HL-60 (cell line): ENCODE measurements around the gene LRMDA.

Source experiments
- DNase-seq, 2 experiments: peaks; one replicate each; pipeline ENCODE4 v3.0.0-alpha.2; 2010 to 2020; ENCODE audit warnings: low read depth in 1 of 2, low spot score in 1 of 2
- H3K27ac ChIP-seq: fragments of 250-450 bp; sonication (Bioruptor Pico); replicated peaks from 2 replicates; pipeline ENCODE4 v1.5.1; 2020; ENCODE audit warnings: mild to moderate bottlenecking, moderate library complexity
- H3K27me3 ChIP-seq: fragments of 250-450 bp; sonication (Bioruptor Pico); 2 replicates; pipeline ENCODE4 v1.5.1; 2021; ENCODE audit warnings: mild to moderate bottlenecking, moderate library complexity; ENCODE audit not compliant: insufficient read depth, poor library complexity, severe bottlenecking
- H3K4me3 ChIP-seq: replicated peaks from 2 replicates; pipeline ENCODE4 v1.5.1; 2011; ENCODE audit warnings: mild to moderate bottlenecking, control low read depth, low read length; ENCODE audit not compliant: insufficient read depth
- GABPA ChIP-seq: IDR thresholded peaks from 2 replicates; pipeline ENCODE4 v1.6.1; 2012; ENCODE audit warnings: low read depth
- POLR2AphosphoS5 ChIP-seq: IDR thresholded peaks from 2 replicates; pipeline ENCODE4 v1.6.1; 2012; ENCODE audit warnings: low read depth
- SPI1 ChIP-seq: IDR thresholded peaks from 2 replicates; pipeline ENCODE4 v1.6.1; 2012; ENCODE audit warnings: low read depth, mild to moderate bottlenecking, borderline replicate concordance
- TF ChIP-seq, protein P1 (sequence below): IDR thresholded peaks from 2 replicates; pipeline ENCODE4 v1.6.1; 2012; ENCODE audit warnings: low read depth; ENCODE audit not compliant: insufficient replicate concordance
- TF ChIP-seq, protein P2 (sequence below): IDR thresholded peaks from one replicate; pipeline ENCODE4 v1.5.1; 2011; ENCODE audit warnings: low read length, control low read depth, inconsistent platforms; ENCODE audit not compliant: insufficient read depth

The LRMDA gene

DNA sequence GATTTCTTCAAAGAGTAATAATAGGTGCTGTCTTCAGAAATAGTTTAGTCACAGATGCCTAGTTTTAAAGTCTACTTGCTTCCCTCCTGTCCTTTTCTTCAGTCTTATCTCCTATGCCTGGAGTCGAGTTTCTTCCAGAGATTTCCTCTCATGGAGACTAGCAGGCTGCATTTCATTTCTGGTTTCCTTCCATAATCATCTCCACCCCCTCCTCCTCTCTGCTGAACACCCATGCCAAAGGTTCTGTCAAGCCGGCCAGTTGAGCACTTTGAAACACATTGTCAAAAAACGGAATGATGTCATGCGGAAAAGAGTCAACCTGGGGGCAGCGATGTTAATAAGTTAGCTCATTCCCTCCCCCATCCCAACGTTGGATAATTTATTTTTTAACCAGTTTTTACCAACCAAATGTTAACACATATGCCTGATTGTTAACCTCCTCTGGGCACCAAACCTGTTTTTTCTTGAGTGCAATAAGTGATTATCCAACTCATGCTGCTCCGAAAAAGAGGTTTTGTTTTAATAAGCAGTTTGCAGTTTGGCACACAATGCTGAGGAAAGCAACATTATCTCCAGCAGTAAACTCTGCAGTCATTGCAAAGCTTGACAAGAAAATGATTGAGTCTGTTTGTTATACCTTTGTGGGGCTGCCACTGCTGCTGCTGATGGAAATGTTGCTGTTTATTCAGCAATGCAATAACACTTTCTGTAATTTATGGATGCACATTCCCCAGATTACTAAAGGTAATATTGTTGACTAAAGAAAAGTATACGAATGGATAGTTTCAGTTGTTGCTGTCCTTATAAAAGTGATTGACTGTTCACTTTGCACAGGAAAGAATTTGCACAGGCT is 161.6 kb downstream of the LRMDA start:
- Histone ChIP-seq H3K27ac (no peak overlapping the region), H3K27me3 (no peaks in the 10 kb centered on the region), H3K4me3 (no peak overlapping the region)
- TF ChIP-seq POLR2AphosphoS5 = no peak
- TF ChIP-seq SPI1 = no peak
- TF ChIP-seq, protein P1, sequence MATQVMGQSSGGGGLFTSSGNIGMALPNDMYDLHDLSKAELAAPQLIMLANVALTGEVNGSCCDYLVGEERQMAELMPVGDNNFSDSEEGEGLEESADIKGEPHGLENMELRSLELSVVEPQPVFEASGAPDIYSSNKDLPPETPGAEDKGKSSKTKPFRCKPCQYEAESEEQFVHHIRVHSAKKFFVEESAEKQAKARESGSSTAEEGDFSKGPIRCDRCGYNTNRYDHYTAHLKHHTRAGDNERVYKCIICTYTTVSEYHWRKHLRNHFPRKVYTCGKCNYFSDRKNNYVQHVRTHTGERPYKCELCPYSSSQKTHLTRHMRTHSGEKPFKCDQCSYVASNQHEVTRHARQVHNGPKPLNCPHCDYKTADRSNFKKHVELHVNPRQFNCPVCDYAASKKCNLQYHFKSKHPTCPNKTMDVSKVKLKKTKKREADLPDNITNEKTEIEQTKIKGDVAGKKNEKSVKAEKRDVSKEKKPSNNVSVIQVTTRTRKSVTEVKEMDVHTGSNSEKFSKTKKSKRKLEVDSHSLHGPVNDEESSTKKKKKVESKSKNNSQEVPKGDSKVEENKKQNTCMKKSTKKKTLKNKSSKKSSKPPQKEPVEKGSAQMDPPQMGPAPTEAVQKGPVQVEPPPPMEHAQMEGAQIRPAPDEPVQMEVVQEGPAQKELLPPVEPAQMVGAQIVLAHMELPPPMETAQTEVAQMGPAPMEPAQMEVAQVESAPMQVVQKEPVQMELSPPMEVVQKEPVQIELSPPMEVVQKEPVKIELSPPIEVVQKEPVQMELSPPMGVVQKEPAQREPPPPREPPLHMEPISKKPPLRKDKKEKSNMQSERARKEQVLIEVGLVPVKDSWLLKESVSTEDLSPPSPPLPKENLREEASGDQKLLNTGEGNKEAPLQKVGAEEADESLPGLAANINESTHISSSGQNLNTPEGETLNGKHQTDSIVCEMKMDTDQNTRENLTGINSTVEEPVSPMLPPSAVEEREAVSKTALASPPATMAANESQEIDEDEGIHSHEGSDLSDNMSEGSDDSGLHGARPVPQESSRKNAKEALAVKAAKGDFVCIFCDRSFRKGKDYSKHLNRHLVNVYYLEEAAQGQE = no peak
- TF ChIP-seq, protein P2, sequence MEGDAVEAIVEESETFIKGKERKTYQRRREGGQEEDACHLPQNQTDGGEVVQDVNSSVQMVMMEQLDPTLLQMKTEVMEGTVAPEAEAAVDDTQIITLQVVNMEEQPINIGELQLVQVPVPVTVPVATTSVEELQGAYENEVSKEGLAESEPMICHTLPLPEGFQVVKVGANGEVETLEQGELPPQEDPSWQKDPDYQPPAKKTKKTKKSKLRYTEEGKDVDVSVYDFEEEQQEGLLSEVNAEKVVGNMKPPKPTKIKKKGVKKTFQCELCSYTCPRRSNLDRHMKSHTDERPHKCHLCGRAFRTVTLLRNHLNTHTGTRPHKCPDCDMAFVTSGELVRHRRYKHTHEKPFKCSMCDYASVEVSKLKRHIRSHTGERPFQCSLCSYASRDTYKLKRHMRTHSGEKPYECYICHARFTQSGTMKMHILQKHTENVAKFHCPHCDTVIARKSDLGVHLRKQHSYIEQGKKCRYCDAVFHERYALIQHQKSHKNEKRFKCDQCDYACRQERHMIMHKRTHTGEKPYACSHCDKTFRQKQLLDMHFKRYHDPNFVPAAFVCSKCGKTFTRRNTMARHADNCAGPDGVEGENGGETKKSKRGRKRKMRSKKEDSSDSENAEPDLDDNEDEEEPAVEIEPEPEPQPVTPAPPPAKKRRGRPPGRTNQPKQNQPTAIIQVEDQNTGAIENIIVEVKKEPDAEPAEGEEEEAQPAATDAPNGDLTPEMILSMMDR = no peak
- no peak for TF ChIP-seq GABPA
- no peak for DNase-seq

DNA sequence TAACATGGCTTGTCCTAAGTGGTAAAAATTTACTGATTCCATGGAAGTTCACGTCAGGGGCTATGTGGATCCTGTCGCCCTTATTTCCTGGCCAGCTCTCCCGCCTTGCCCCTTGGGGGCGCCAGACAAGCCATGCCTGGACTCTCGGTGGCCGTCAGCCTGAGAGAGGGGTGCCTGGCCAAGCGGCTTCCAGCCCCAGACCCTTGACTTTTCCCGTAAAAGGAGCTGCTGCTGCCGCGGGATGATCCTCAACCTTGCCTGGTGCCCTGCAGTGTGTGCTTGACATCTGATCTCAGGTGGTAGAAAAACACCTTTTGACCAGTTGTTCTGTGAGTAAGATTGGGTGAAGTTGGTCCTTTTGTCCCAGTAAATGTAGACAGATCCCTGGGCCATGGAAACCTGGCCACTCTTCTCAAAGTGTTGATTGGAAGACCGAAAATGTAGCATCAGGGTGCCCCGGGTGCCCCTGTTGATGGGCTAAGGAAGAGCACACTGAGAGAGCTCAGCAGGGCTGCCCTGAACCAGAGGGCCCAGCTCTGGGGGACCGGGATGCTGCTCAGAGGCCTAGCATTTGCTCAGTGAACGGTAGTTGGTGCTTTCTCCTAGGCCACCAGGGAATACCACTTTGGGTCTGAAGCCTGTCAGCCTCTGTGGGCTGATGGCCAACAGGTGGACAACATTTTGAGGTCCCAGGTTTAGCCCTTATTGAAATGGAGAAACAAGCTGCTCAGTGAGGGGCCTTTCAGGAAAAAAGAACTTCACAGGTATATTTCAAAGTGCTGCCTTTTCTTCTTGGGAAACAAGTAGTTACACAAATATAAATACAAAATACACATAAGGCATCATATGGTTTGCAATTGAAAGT is 162.5 kb downstream of the LRMDA start:
- TF ChIP-seq SPI1 (no peak), GABPA (no peak), POLR2AphosphoS5 (no peak)
- TF ChIP-seq, protein P1 = no peak
- TF ChIP-seq, protein P2 = no peak
- no peak overlapping the region for H3K4me3 ChIP-seq
- H3K27ac ChIP-seq = no peak overlapping the region
- DNase-seq = no peak
- no peaks in the 10 kb centered on the region for H3K27me3 ChIP-seq

DNA sequence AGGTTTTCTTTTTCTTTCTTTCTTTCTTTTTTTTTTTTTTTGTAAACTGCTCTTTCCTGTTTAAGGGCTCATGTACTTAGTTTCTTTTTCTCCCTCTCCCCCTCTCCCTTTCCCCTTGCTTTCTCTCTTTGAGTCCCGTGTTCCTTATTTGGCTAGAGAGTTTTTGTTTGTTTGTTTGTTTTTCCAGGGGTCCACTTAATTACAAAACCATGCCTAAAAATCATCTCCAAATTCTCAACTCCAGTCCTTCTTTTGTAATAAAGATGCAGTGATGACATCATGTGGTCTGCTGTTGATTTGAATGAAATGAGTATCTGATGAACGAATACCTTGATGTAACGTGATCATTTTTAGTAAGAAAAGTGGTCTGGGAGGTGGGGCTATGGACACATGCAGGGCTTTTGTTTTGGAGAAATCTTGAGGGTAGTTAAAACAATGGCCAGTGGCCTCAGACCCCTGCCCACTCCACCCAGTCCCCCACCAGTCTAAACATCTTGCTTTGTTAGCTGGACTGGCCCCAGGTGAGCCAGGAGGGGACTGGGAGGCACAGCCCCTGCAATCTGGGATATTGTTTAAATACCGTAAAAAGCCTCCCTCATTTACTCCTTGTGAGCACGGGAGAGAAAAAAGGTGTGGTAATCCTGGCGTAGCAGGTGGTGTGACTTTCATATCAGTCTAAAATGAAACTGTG is 165.7 kb downstream of the LRMDA start:
- TF ChIP-seq GABPA (no peak), SPI1 (no peak), POLR2AphosphoS5 (no peak)
- TF ChIP-seq, protein P1 = no peak
- TF ChIP-seq, protein P2 = no peak
- Histone ChIP-seq H3K27ac (no peak overlapping the region), H3K4me3 (no peak overlapping the region), H3K27me3 (no peaks in the 10 kb centered on the region)
- DNase-seq = no peak
